ENCODE measurements around the gene RTN4. TPM values are rescaled to one million over a fixed set of nuclear protein-coding genes. Genes with fewer than 3 reads are reported as not detected.

Gene RTN4
- total RNA-seq, 1 donor from 2014 or later: 273 TPM

- DNase-seq (ENCODE audit: low read depth, low spot score): no peak
Observed at GRCh38 chr2:54925022-54925421, 125.2 kb downstream of the RTN4 start.

DNA sequence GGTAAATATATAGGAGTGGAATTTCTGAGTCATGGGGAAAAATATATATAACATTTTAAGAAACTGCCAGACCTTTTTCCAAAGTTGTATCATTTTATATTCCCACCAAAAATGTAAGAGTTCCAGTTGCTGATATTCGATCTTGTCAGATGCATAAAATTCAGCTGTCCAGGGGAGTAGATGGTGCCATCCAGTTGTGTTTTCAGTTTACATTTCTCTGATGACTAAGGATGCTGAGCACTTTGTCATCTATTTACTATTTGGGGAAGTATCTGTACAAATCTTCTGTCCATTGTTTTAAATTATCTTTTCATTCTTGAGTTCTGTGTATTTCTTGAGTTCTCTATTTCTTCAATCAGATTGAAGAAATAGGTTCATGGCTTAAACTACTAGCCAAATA lies 126.1 kb downstream of the RTN4 start:
- no peak for DNase-seq (ENCODE audit: low read depth, low spot score)

Other genes starting within 250 kb of the RTN4 start
- gene CLHC1, start 181.8 kb upstream of the RTN4 start, total RNA-seq: 3.4 and 5.5 TPM in 2 replicates
- 731 and 867 TPM in 2 replicates for gene RPS27A, start 182.2 kb upstream of the RTN4 start, total RNA-seq
- 36.0 and 39.7 TPM in 2 replicates for gene MTIF2, start 218.8 kb upstream of the RTN4 start, total RNA-seq

All from pulmonary artery endothelial cell (primary cell).